KG1 (cell line): Measurements from ENCODE around the gene ZNF280C.
"Not testable (repeated sequence)": the region's sequence is repeated elsewhere in the genome, so short reads cannot be mapped to it uniquely, and the experiment has no call there.

Source experiments
- DNase-seq: peaks from one replicate; lab custom pipeline; 2025; lab: John Stamatoyannopoulos, UW

Gene ZNF280C

DNA sequence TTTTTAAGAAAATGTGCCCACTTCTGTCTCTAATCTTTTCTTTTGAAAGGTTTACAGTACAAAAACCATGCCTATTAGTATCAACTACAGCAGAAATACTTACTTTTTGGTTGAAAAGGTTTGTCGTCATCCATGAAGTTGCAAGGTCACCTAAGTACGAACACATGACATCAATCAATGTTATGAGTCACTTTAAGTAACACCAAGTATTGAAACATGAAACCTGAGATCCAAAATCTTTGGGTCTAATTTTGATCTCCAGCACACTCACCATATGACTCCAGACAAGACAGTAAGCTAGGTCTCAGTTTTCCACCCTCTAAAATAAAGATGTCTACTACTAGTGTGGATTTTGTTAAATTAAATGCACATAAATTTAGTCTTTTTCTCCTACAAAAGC, 8.4 kb downstream of the ZNF280C start:
- no peak for DNase-seq

DNA sequence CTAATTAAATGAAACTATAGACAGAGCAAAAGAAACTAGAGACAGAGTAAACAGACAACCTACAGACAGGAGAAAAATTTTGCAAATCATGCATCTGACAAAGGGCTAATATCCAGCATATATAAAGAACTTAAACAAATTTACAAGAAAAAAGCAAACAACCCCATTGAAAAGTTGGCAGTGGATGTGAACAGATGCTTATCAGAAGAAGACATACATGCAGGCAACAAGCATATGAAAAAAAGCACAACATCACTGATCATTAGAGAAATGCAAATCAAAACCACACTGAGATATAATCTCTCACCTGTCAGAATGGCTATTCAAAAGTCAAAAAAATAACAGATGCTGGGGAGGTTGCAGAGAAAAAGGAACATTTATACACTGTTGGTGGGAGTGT, 14.8 kb downstream of the ZNF280C start:
- DNase-seq = no peak

DNA sequence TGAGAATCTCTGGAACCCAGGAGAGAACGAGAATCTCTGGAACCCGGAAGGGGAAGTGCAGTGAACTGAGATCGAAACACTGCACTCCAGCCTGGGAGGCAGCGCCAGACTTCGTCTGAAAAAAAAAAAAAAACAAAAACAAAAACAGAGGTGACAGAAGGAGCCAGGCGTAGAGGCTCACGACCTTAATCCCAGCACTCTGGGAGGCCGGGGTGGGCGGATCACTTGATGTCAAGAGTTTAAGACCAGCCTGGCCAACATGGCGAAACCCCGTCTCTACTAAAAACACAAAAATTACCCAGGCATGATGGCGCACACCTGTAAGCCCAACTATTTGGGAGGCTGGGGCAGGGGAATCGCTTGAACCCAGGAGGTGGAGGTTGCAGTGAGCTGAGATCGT, 17.0 kb downstream of the ZNF280C start:
- no peak for DNase-seq

DNA sequence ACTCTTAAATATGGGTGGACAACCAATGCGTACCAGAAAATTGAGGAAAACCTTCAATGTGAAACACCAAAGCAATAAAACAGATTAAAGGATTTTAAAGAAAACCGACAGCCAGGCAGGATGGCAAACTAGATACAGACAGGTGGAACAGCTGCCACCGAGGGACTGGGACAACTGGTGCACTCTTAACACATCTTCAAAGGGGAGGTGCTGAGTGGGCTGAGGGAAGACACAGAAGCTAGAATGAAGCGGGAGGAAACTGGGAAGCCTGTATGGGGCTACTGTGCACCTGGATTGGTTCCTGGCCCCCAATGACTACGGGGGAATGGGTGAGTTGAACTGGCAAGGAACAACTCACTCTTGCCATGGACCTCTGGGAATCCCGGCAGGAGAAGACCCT, 20.7 kb downstream of the ZNF280C start:
- no peak for DNase-seq

DNA sequence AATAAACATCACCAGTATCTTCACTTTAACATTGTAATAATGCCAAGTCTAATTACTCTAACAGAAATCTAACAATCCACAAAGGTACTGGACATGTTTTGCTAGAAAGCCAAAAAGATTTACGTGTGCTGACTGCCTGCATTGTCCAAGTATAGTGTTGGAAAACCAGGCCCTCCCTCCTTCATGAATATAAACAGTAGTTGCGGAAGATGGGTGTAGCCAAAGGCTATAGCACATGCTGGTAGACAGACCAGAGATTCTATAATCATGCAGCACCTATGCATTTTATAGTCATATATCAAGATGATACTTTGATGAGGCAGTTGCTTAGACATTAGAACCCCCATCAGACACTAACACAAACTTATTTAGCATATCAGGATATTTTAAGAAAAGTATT, 22.6 kb downstream of the ZNF280C start:
- no peak for DNase-seq

DNA sequence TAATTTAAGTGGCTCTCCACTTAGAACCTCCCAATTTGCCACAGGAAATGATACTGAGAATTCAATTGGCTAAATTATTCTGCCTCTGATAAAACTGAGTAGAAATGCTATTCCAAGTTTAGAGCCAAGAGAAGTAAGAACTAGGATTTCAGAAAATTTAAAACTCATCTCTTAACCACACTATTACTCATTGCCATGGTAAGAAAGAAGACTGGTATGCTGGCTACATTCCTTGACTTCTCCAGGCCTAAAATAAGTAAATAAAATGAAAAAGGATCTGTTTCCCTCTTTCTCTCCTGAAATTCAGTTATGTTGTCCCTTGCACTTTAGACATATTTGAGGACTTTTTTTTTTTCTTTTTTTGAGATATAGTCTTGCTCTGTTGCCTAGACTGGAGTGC, 23.3 kb downstream of the ZNF280C start:
- DNase-seq = no peak

DNA sequence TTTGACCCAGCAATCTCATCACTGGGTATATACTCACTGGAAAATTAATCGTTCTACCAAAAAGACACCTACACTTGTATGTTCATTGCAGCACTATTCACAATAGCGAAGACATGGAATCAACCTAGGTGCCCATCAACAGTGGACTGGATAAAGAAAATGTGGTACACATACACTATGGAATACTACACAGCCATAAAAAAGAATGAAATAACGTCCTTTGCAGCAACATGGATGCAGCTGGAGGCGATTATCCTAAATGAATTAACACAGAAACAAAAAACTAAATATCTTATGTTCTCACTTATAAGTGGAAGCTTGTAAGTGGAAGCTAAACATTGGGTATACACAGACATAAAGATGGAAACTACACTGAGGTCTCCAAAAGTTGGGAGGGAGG, 37.5 kb downstream of the ZNF280C start:
- DNase-seq = not testable (repeated sequence)

DNA sequence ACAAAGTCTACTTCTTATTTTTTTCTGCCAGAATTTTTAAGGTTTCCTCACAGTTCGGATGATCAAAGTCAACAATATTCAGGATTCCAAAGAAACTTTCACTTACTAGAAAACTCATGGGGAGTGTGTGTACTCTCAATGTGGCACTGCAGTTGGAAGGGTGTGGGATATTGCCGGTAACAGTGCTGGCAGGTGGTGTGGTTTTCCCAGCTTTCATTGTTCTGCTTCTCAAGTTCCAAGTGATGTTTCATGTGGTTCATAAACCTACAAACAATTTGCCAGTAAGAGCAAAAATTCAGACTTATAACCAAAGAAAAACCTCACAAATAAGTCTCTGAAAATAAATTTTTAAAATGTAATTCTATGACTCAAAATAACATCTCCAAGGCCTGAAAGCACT, 39.8 kb downstream of the ZNF280C start:
- DNase-seq = no peak

DNA sequence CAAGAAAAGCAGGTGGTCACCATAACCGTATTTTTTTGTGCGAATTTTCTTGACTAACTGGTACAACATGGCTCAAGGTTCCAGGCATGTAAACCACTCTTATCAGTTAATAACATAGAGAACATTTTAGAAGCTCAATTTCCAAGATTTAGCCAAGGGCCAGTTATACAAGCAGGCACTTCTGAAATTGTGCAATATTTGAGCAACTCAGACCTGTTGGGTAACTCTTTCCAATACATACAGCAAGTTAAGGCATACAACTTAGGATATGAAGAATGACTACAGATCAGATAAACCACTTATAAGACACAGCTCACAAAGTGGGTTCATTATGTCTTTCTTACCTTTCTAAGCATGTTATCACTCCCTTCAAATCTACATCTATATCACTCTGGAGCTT, 43.9 kb downstream of the ZNF280C start:
- no peak for DNase-seq

DNA sequence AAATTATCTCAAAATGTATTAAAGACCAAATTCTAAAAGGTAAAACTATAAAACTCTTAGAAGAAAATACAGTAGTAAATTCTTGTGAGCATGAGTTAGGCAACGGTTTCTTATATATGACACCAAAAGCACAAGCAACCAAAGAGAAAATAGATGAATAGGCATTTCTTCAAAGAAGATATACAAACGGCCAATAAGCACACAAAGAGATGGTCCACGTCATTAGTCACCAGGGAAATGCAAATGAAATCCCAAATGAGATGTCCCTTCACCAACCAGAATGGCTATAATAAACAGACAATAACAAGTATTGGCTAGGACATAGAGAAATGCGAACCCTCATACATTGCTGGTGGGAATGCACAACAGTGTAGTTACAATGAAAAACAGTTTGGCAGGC, 52.4 kb downstream of the ZNF280C start:
- no peak for DNase-seq

DNA sequence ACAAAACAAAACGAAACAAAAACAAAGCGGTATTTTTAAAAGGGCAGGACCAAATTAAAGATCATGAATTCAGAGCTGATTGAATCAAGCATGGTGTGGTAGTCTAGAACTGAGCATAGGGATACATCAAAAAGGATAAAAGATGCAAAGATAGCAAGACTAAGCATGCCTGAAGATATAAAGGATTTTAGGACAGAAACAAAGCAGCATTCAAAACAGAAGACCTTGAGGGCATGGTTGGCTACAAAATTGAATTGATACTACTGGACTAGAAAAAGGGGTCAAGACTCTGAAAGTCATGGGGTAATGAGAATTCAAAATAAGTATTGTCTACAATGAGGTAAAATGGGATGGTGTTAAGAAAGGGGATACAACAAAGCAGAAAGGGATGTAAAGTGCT, 55.3 kb downstream of the ZNF280C start:
- DNase-seq = no peak

DNA sequence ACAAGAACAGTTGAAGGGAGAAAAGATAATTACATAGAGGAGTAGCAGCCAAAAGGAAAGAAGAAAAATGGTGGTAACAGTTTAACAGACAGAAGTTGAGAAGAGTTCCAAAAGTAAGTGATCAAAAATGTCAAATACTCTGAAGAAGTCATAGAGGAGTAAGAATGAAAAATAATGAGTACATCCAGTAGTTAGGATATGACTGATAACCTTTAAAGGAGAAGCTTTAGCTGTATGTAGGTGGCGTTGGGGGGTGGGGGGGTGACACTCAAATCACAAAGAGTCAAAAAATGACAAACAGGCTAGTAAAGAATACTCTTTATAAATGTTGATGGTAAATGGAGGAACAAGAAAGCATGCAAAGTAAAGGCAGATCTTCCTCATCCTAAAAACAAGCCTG, 56.3 kb downstream of the ZNF280C start:
- DNase-seq = no peak

DNA sequence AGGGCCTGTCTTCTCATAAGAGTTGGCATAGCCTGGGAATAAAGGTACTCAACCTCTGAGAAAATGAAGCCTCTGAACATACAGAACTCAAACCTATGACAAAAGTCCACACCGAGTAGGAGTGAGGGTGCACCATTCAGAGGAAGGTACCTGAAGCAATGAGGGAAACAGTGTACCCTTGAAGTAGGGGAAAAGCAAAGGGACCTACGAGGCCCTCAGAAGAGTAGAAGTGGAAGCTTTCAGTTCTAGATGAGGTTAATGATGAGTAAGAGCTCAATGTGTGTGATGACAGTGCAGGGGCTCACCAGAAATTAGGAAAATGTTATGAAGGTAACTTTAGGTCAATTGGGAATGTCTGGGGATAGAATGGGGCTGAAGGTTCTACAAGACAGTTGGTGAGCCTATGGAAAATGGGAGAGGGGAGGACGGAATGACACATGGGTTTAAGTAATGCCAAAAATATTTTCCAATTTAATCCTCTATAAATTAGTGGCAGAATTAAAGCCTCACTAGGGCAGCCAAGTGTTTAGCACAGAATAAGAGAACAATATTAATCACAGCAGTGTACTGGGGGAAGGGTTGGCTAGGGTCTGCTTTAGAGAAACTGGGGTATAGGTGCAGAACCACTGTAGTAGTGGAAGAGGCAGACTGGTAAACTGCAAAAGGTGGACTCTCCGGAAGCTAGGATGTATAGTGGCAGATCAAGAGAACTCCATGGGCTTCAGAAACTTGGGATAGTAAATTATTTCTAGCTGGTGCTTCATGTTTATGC, 57.1 kb downstream of the ZNF280C start:
- DNase-seq = no peak

DNA sequence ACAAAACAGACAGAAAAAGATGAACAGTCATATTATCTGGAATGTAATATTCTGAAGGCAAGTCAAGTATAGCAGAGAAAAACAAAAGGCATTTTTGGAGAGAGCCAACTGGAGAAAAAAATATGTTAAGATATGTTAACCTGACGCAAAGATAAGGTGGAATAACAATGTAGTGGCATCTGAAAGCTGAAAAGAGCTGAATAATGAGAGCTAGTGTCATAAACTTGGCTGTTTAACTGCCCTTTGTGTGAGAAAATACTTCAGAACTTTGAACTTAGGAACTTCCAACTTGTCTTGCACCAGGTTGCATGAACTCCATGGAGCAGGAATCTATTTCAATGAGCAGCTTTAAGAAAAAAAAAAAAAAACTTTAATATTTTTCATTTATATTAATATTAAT, 64.1 kb downstream of the ZNF280C start:
- DNase-seq = no peak

DNA sequence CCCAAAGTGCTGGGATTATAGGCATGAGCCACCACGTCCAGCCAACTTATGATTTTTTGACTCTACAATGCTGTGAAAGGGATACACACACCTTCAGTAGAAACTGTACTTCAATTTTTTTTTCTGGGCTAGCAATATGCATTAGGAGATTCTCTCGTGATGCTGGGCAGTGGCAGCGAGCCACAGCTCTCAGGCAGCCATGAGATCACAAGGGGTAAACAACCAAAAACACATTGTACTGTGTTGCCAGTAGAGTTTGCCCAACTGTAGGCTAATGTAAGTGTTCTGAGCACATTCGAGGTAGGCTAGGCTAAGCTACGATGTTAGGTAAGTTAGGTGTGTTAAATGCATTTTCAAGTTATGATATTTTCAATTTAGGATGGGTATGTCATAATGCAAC, 71.2 kb downstream of the ZNF280C start:
- DNase-seq = no peak

DNA sequence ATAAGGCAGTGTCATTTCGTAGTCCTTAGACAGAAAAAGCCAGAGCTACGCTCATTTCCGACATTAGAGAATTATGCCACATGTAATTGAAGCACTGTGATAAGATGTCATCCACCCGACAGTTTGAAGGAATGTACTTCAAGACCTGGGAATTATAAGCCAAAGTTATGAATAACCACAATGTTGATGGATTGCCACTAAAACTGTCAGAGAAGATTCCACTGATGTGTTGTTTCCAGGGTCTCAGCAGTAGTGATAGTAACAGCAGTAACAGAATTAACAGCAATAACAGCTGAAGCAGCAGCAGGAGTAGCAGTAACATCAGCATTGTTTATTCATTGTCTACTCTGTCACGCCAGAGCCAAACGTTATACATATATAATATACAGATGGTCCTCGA, 72.2 kb downstream of the ZNF280C start:
- no peak for DNase-seq

DNA sequence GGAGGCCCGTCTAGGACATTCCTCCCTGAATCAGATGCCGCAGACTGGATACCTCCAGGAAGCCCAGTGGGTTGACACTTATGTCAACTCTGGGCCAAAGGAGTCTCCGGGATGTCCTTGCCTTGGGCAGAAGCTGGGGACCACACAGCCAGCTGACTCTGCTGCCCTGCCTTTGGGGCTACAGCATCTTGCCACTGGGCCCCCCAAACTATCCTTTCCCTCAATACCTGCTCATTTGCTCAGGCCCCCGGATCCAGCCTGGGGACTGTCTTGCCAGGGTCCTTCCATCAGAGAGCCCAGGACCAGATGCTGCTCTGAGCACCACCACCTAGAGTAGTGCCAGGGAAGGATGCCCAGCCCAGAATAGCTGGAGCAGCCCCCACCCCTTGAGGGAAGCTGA, 77.9 kb downstream of the ZNF280C start:
- no peak for DNase-seq

DNA sequence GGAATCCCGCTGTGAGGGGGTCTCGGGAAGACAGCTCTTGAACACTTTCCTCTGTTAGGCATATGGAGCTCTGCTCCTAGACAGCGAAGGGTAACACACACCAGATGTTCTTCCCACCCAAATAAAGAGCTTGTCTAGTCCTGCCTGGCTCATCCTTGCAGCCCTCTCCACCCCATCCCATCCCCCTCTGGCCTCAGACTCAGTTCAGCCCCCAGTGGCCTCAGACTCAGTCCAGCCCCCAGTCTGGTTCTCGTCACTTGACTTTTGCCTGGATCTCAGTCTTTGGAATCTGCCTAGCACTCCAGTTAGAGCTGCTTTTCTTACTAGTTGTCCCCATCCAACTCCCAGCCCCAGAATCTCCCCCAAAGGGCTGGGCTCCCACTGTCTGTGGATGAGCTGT, 82.0 kb downstream of the ZNF280C start:
- no peak for DNase-seq

DNA sequence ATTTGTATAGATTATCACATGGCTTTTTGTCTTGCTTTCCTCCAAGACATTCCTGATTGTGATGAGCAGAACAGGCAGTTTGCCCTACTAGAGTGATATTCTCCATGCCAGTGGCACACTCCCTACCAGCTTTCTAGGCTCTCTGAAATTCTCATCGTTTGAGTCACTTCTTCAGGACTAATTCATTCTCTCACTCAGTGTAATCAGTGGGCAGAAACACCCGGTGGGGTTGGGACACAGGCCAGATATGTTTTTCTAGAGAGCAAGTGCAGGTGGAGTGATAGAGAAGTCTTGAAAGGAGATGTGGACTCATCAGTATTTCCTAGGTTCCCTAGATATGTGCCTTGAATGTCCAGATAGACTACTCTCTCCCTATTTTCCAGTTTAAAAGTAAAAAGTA, 83.8 kb downstream of the ZNF280C start:
- DNase-seq = no peak

DNA sequence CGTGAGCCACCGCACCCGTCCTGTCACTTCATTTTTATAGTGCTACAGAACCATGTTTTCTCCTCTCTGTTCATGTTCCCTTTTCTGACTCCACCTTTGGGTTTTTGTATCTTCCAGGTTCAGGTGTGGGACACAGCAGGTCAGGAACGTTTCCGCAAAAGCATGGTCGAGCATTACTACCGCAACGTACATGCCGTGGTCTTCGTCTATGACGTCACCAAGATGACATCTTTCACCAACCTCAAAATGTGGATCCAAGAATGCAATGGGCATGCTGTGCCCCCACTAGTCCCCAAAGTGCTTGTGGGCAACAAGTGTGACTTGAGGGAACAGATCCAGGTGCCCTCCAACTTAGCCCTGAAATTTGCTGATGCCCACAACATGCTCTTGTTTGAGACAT, 84.5 kb downstream of the ZNF280C start:
- DNase-seq = no peak

DNA sequence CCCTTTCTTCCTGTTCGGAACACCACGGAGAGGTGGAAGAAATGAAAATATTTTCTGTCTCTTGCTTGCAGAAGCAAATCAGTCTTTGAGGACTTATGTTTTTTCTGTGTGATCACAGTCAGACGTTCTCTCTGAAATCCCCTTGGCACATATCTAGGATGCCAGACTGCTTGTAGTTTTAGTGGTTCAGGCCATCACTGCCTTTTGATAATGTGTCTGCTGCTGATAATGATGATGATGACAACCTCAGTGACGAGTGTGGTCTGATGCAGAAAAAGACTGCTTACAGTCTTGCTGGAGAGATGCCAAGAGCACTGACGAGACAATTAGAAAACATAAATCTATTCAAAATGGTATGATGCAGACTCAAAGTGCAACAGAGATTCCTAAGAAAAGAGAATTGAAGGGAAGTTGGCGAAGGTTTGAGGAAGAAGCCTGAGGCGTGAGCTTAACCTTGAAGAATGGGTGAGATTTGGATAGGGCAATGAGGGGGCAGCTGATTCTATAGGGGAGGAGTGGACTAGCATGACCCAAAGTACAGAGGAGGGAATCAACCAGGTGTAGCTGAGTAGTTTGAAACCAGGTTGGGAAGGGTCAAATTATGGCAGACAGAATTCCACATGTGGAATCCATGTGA, 89.0 kb downstream of the ZNF280C start:
- no peak for DNase-seq

DNA sequence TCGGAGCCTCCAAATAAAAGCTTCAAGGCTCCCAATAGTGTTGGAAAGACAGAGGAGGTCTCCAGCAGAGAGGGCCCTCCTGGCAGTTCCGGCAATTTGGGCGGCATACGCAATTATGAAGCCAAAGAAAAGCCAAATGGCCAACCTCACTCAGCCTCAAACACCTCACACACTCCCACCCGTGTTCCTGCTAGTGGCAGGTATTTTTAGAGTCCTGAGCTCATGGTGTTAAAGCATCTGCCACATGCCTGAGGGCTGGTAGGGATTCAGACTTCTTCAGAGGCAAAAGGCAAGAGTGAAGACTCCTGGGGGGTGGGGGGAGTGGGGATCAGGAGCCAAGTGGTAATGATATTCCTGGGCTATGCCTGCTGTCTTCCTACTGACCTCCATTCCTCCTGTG, 89.5 kb downstream of the ZNF280C start:
- no peak for DNase-seq

DNA sequence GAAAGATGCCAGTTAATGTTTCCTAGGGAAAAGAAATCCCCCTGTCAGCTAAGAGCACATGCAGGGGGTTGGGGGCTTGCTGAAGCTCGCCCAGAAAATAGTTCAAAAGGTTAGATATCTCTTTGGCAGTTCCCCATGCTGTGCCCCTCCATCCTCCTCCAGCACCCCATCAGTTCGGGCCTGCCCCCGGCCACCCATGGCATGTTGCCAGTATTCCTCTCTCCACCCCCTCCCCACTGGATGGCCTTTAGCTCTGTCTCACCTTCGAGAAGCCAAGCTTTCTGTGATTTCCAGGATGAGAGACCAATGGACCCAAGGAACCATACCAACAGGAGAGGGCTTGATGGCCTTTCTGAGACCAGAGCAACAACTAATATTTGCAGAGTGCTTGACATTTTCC, 91.8 kb downstream of the ZNF280C start:
- DNase-seq = no peak

DNA sequence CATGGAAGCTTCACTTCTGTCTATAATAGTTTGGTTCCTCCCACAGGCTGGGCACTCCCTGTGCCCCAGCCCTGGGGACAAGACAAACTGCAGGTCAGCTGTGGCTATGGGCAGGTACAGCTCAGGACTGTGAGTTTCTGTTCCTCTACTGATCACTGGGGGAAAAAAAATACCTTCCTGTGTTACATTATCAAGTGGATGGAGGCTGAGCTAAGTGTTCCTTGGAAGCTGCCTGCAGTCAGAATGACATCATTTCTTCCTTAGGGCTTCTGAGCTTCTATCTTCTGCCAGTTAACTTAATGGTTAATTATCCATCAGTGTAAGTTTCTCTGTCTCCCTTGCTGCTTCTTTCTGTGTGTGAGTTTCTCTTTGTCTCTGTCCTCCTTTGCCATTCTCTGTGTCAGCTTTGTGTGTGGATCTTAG, 92.3 kb downstream of the ZNF280C start:
- DNase-seq = no peak
